Nephron (organoid): Measurements from ENCODE around the gene UPF3A.

Source experiments
- H3K27ac Mint-ChIP-seq, 3 experiments: 2 replicates each; pipeline ENCODE4 v1.8.0; 2020; ENCODE audit warnings: mixed read lengths in 3 of 3, mild to moderate bottlenecking in 2 of 3, moderate library complexity in 1 of 3
- H3K27me3 Mint-ChIP-seq: 2 replicates; pipeline ENCODE4 v1.8.0; 2021; ENCODE audit warnings: low read depth, mild to moderate bottlenecking, moderate library complexity, mixed read lengths
- H3K36me3 Mint-ChIP-seq: 2 replicates; pipeline ENCODE4 v1.8.0; 2020; ENCODE audit warnings: low read depth, mixed read lengths
- H3K4me1 Mint-ChIP-seq: 2 replicates; pipeline ENCODE4 v1.8.0; 2020; ENCODE audit warnings: mixed read lengths
- H3K4me3 Mint-ChIP-seq, 3 experiments: 2 replicates each; pipeline ENCODE4 v1.8.0; 2020; ENCODE audit warnings: mild to moderate bottlenecking in 3 of 3, mixed read lengths in 3 of 3, moderate library complexity in 2 of 3
- H3K9me3 Mint-ChIP-seq: 2 replicates; pipeline ENCODE4 v1.8.0; 2020; ENCODE audit warnings: mixed read lengths
- TF ChIP-seq, protein P1 (sequence below), 3 experiments: fragments of 200-600 bp; sonication (generic); IDR thresholded peaks; one replicate each; pipeline ENCODE4 v1.5.0; 2021; ENCODE audit warnings: antibody characterized with exemption in 3 of 3; ENCODE audit not compliant: unreplicated experiment in 3 of 3

UPF3A gene

DNA sequence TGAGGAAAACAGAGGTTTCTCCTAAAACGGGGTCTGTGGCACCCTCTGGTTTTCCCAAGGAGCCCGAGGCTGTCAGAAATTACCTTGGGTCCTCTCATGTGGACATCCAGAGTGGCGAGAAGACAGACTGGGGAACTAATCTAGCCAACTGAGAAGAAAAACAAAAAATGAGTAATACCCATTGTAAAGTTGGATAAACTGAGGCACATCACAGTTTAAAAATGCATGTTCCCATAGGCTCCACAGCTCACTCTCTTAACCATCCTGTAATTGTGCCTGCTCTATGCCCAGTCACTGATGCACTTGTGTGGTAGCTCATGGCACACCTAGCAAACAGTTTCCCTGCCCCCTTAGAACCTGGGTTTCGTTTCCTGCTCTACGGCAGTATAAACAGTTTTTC, 15.2 kb upstream of the UPF3A start:
- H3K4me3 Mint-ChIP-seq: no peak overlapping the region
- no peaks in the 10 kb centered on the region for H3K4me1 Mint-ChIP-seq
- H3K9me3 Mint-ChIP-seq: no peaks in the 10 kb centered on the region
- H3K27ac Mint-ChIP-seq: no peak overlapping the region
- TF ChIP-seq, protein P1, sequence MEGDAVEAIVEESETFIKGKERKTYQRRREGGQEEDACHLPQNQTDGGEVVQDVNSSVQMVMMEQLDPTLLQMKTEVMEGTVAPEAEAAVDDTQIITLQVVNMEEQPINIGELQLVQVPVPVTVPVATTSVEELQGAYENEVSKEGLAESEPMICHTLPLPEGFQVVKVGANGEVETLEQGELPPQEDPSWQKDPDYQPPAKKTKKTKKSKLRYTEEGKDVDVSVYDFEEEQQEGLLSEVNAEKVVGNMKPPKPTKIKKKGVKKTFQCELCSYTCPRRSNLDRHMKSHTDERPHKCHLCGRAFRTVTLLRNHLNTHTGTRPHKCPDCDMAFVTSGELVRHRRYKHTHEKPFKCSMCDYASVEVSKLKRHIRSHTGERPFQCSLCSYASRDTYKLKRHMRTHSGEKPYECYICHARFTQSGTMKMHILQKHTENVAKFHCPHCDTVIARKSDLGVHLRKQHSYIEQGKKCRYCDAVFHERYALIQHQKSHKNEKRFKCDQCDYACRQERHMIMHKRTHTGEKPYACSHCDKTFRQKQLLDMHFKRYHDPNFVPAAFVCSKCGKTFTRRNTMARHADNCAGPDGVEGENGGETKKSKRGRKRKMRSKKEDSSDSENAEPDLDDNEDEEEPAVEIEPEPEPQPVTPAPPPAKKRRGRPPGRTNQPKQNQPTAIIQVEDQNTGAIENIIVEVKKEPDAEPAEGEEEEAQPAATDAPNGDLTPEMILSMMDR (IDR thresholded peaks at IDR 0.05; ENCODE audit: unreplicated experiment in 3 of 3): no peak
- no peaks in the 10 kb centered on the region for H3K27me3 Mint-ChIP-seq
- peaks cover 80% of the 10 kb centered on the region for H3K36me3 Mint-ChIP-seq

DNA sequence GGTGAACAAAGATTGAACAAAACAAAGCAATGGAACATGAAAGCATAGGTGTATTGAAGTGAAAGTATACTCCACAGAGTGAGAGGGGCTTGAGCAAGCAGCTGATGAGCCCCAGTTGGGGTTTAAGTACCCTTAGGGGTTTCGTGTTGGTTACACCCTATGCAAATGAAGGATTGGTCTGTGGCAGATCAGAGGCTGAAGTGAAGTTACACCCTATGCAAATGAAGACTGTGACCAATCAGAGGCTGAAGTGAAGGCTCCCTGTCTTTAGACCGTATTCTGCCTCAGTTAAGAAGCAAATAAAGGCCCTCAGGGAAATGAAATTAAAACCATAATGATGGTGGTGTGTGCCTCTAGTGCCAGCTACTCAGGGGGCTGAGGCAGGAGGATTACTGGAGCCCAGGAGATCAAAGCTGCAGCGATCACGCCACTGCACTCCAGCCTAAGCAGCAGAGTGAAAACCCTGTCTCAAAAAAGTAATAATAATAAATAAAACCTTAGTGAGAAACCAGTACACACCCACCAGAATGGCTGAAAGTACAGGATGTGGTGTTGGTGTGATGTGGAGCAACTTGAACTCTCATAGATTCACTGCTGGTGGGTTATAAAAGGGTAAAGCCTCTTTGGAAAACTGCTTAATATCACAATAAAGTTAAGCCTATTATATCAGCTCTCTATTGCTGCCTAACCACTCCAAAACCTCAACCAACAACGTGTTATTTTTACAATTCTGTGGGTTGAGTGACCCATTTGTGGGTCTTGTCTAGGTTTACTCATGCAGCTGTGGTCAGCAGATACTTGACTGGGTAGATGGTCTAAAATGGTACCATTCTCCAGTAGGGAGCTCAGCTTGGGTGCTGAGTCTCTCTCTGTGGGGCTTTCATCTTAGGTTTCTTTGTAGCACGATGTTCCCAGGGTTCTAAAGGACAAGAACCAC, 12.8 kb upstream of the UPF3A start:
- TF ChIP-seq, protein P1 (IDR thresholded peaks at IDR 0.05; ENCODE audit: unreplicated experiment in 3 of 3): no peak
- Mint-ChIP-seq H3K9me3 (no peaks in the 10 kb centered on the region), H3K36me3 (peaks cover 78% of the 10 kb centered on the region), H3K4me1 (no peaks in the 10 kb centered on the region), H3K27ac (no peak overlapping the region), H3K27me3 (no peaks in the 10 kb centered on the region), H3K4me3 (no peak overlapping the region)

DNA sequence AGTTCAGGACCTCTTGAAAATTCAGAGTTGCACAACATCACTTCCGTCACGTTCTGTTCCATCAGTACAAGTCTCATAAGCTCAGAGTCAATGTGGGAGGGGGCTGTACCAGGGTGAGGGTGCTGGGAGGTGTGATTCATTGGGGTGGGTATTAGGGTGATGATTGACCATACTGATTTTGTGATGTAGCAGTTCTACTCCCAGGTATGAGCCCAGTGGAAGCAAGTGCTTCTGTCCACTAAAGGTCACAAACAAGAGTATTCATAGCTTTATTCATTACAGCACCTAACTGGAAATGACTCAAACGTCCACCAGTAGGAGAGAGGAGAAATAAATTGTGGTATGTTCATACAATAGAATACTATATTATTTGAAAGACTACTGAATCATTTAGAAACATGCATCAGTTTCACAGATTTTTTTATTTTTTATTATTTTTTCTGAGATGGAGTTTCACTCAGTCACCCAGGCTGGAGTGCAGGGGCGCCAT, 12.1 kb upstream of the UPF3A start:
- TF ChIP-seq, protein P1 (IDR thresholded peaks at IDR 0.05; ENCODE audit: unreplicated experiment in 3 of 3): no peak
- H3K4me1 Mint-ChIP-seq: no peaks in the 10 kb centered on the region
- peaks cover 81% of the 10 kb centered on the region for H3K36me3 Mint-ChIP-seq
- no peak overlapping the region for H3K4me3 Mint-ChIP-seq
- no peaks in the 10 kb centered on the region for H3K9me3 Mint-ChIP-seq
- H3K27ac Mint-ChIP-seq: no peak overlapping the region
- no peaks in the 10 kb centered on the region for H3K27me3 Mint-ChIP-seq

DNA sequence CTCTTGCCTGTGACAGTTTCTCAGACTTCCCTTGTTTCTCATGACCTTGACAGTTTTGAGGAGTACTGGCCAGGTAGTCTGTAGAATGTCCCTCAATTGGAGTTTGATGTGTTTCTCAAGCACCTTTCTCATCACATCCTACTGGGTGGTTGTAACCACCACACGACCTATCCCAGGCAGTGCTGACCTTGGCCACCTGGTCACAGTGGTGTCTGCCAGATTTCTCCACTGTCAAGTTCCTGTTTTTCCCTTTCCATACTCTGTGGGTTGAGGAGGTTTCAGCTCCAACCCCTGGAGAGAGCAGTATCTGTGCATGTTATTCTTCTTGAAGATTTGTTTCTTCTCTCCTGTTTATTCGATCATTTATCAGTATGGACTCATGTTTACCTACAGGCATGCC, 8.4 kb upstream of the UPF3A start:
- no peaks in the 10 kb centered on the region for H3K9me3 Mint-ChIP-seq
- no peak overlapping the region for H3K4me3 Mint-ChIP-seq
- no peaks in the 10 kb centered on the region for H3K27me3 Mint-ChIP-seq
- peaks cover 71% of the 10 kb centered on the region for H3K36me3 Mint-ChIP-seq
- TF ChIP-seq, protein P1 (IDR thresholded peaks at IDR 0.05; ENCODE audit: unreplicated experiment in 3 of 3): no peak
- H3K27ac Mint-ChIP-seq: no peak overlapping the region
- H3K4me1 Mint-ChIP-seq: no peaks in the 10 kb centered on the region

DNA sequence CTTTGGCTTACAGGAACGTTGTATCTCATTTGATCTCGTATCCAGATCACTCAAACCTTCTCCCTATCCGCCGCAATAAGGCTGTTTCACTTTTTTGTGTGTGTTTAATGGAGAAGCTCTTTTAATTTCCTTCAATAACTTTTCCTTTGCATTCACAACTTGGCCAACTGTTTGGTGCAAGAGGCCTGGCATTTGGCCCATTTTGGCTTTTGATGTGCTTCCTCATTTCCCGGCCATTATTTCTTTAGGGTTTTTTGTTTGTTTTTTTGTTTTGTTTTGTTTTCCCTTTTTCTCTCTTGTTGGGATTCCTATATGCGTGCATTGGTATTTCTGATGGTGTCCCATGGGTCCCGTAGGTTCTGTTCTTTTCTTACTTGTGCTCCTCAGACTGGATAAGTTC, 6.1 kb upstream of the UPF3A start:
- H3K9me3 Mint-ChIP-seq: no peaks in the 10 kb centered on the region
- H3K4me3 Mint-ChIP-seq: no peak overlapping the region
- TF ChIP-seq, protein P1 (IDR thresholded peaks at IDR 0.05; ENCODE audit: unreplicated experiment in 3 of 3): no peak
- no peaks in the 10 kb centered on the region for H3K27me3 Mint-ChIP-seq
- H3K27ac Mint-ChIP-seq: no peak overlapping the region
- H3K36me3 Mint-ChIP-seq: peaks cover 57% of the 10 kb centered on the region
- H3K4me1 Mint-ChIP-seq: peaks cover 9% of the 10 kb centered on the region
